Smooth muscle cell (in vitro differentiated cells): Measurements from ENCODE around the gene DNAH2. TPM values are rescaled to one million over a fixed set of nuclear protein-coding genes. Genes with fewer than 3 reads are reported as not detected.
A peak's percentile ranks its signal among the peaks of the same experiment; 100 is the strongest.

ENCODE experiments used
- DNase-seq: peaks from one replicate; lab custom pipeline; 2025; ENCODE audit not compliant: unreplicated experiment; lab: John Stamatoyannopoulos, UW
- H2AFZ ChIP-seq: fragments of 200-600 bp; sonication (generic); 2 replicates; pipeline ENCODE4 v1.6.0; 2016; ENCODE audit warnings: antibody characterized with exemption, low read depth, mild to moderate bottlenecking
- H3F3A ChIP-seq: fragments of 200-600 bp; sonication (generic); 2 replicates; pipeline ENCODE4 v1.6.0; 2017; ENCODE audit warnings: antibody characterized with exemption, low read depth
- H3K27ac ChIP-seq: fragments of 200-600 bp; sonication (generic); 2 replicates; pipeline ENCODE4 v1.5.1; 2016; ENCODE audit warnings: low read depth, mild to moderate bottlenecking
- H3K27me3 ChIP-seq: fragments of 200-600 bp; sonication (generic); 2 replicates; pipeline ENCODE4 v1.6.1; 2016; ENCODE audit warnings: low read depth, mild to moderate bottlenecking
- H3K36me3 ChIP-seq: fragments of 200-600 bp; sonication (generic); 2 replicates; pipeline ENCODE4 v1.5.1; 2016; ENCODE audit warnings: low read depth
- H3K4me1 ChIP-seq: fragments of 200-600 bp; sonication (generic); 2 replicates; pipeline ENCODE4 v1.5.1; 2016; ENCODE audit warnings: low read depth
- H3K4me2 ChIP-seq: fragments of 200-600 bp; sonication (generic); 2 replicates; pipeline ENCODE4 v1.6.0; 2016; ENCODE audit warnings: mild to moderate bottlenecking
- H3K4me3 ChIP-seq: fragments of 200-600 bp; sonication (generic); 2 replicates; pipeline ENCODE4 v1.5.1; 2016; ENCODE audit warnings: mild to moderate bottlenecking
- H3K79me2 ChIP-seq: fragments of 200-600 bp; sonication (generic); 2 replicates; pipeline ENCODE4 v1.6.0; 2016; ENCODE audit warnings: low read depth, mild to moderate bottlenecking
- H3K9ac ChIP-seq: fragments of 200-600 bp; sonication (generic); 2 replicates; pipeline ENCODE4 v1.6.0; 2016; ENCODE audit warnings: low read depth
- H3K9me3 ChIP-seq: fragments of 200-600 bp; sonication (generic); replicated peaks from 2 replicates; pipeline ENCODE4 v1.5.1; 2016; ENCODE audit warnings: low read depth
- H4K20me1 ChIP-seq: fragments of 200-600 bp; sonication (generic); 2 replicates; pipeline ENCODE4 v1.6.0; 2016; ENCODE audit warnings: low read depth
- WGBS: methylation state at CpG from one replicate; pipeline ENCODE4 v1.1.7; 2016; ENCODE audit warnings: low lambda C conversion rate; 5-methylcytosine and 5-hydroxymethylcytosine counted together
- polyA plus RNA-seq: library from polyadenylated mRNA; unstranded; fragments of >200 nt; fragmentation: Nextera tagmentation; extraction: Ambion mirVana; gene quantifications from 2 replicates; pipeline ENCODE4 v1.2.1, GENCODE V29; 2016
- total RNA-seq: library from RNA; depleted of rRNA; stranded (reverse); fragments of >200 nt; gene quantifications from 2 replicates; pipeline ENCODE4 v1.2.3, GENCODE V29; 2014
- TF ChIP-seq, protein P1 (sequence below): fragments of 200-600 bp; sonication (generic); IDR thresholded peaks from 2 replicates; pipeline ENCODE4 v1.5.1; 2017; ENCODE audit warnings: borderline replicate concordance, mild to moderate bottlenecking, antibody characterized with exemption; ENCODE audit not compliant: insufficient read depth, poor library complexity, severe bottlenecking

DNAH2 gene
- total and polyA plus RNA-seq, 2 experiments from 2014 or later: not detected

DNA sequence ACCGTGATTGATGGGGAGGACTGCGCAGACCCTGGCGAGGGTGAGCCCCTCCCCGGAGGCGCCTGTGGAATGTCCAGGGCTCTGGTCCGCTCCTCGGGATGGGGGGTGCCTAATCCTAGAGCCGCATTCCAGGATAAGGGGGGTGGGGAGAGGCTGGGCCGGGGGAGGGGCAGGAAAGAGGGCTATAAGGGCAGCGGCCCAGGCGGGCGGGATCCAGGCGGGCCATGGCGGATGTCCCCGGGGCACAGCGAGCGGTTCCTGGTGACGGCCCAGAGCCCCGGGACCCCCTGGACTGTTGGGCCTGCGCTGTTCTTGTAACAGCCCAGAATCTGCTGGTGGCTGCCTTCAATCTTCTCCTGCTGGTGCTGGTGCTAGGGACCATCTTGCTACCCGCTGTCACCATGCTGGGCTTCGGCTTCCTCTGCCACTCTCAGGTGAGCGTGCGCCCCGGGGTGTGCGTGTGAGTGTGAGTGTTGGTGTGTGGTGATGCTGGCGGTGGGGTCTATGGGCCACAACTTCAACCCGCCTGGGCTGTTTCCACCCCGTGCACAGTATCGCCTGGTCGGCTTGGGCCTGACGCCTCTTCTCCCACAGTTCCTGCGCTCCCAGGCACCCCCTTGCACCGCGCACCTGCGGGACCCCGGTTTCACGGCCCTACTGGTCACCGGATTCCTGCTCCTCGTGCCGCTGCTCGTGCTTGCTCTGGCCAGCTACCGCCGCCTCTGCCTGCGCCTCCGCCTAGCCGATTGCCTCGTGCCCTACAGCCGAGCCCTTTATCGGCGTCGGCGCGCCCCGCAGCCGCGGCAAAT, 137.5 kb downstream of the DNAH2 start, which contains the start of gene TMEM88:
TSS of gene TMEM88 (plus strand) at position 216 of the 809 bp plus-strand sequence. CDS start at position 225, 9 bp downstream.
- Histone ChIP-seq H3K27ac (peak within 1 kb of the TSS; percentile 88), H3K4me2 (peak within 1 kb of the TSS; percentile 84), H3K27me3 (no peaks in the 10 kb centered on the region), H3K36me3 (no peaks in the 10 kb centered on the region), H2AFZ (no peak within 1 kb of the TSS), H3K9ac (no peak within 1 kb of the TSS), H3K4me1 (peaks cover 32% of the 10 kb centered on the region), H3K4me3 (peak within 1 kb of the TSS; percentile 49), H3K9me3 (no peaks in the 10 kb centered on the region), H3F3A (peaks cover 51% of the 10 kb centered on the region), H3K79me2 (peaks cover 19% of the 10 kb centered on the region), H4K20me1 (peaks cover 65% of the 10 kb centered on the region)
- DNase-seq: no peak
- TF ChIP-seq, protein P1, sequence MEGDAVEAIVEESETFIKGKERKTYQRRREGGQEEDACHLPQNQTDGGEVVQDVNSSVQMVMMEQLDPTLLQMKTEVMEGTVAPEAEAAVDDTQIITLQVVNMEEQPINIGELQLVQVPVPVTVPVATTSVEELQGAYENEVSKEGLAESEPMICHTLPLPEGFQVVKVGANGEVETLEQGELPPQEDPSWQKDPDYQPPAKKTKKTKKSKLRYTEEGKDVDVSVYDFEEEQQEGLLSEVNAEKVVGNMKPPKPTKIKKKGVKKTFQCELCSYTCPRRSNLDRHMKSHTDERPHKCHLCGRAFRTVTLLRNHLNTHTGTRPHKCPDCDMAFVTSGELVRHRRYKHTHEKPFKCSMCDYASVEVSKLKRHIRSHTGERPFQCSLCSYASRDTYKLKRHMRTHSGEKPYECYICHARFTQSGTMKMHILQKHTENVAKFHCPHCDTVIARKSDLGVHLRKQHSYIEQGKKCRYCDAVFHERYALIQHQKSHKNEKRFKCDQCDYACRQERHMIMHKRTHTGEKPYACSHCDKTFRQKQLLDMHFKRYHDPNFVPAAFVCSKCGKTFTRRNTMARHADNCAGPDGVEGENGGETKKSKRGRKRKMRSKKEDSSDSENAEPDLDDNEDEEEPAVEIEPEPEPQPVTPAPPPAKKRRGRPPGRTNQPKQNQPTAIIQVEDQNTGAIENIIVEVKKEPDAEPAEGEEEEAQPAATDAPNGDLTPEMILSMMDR: no peak
- 17% methylated on average over 53 of the region's 57 CpGs for WGBS

DNA sequence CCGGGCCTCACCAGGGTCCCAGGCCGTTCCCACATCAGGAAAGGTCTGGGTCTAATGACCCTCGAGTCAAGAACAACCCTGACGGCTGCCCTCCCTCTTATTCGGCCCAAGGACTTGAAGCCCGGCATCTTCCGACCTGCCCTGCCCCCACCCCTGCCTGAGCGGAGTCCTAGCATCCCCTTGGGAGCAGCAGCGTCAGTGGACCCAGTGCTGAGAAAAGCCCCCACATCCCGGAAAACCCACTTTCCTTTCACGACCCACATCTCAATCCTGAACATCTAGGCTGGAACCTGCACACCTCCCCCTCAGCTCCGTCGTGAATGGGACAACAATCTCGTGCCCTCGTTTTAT, 138.1 kb downstream of the DNAH2 start:
- H2AFZ ChIP-seq: no peak overlapping the region
- H3K4me2 ChIP-seq: peak overlapping the region; percentile 84
- peaks cover 32% of the 10 kb centered on the region for H3K4me1 ChIP-seq
- no peaks in the 10 kb centered on the region for H3K9me3 ChIP-seq
- H3K36me3 ChIP-seq: no peaks in the 10 kb centered on the region
- peaks cover 48% of the 10 kb centered on the region for H3F3A ChIP-seq
- H4K20me1 ChIP-seq: peaks cover 59% of the 10 kb centered on the region
- DNase-seq: no peak
- peak overlapping the region; percentile 49 for H3K4me3 ChIP-seq
- WGBS: 18% methylated on average over 15 of the region's 15 CpGs
- peak overlapping the region; percentile 88 for H3K27ac ChIP-seq
- TF ChIP-seq, protein P1: no peak
- H3K27me3 ChIP-seq: no peaks in the 10 kb centered on the region
- peaks cover 14% of the 10 kb centered on the region for H3K79me2 ChIP-seq
- no peak overlapping the region for H3K9ac ChIP-seq

DNA sequence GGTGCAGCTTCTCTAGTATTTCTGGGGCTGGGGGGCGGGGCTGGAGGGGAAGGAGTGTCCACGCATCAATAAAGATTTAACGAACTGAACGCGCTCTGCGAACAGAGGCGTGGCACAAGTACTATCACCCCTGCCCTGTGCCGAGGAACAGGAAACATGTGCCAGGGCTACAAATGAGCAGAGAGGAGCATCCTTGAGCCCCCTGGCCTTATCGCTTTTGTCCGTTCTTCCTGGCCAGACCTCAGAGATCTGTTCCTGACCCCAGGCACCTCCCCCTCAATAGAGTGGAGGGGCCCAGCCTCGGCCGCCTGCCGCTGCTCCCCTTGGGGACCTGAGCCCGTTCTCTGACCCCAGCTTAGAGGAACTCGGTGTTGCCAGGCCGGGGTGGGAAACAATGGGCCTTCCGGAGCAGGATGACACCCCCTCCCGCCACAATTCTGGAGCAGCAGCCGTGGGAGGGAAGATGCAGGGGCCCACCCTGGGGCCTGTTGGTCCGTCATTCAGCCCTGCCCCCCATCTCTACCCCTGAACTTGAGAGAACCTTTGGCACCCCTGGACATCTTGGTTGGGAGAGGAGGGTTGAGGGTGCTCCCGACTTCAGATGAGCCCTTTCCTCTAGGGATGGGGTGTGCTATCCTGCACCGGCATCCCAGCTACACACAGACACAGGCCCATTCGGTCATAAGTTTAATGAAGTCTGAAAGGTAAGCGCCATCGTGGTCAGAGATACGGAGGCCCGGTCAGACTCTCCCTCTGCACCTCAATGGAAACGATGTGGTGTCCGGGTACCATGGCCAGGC, 138.7 kb downstream of the DNAH2 start:
- H3K36me3 ChIP-seq: no peaks in the 10 kb centered on the region
- peak overlapping the region; percentile 49 for H3K4me3 ChIP-seq
- peak overlapping the region; percentile 32 for H3K9ac ChIP-seq
- H4K20me1 ChIP-seq: peaks cover 53% of the 10 kb centered on the region
- H3K4me1 ChIP-seq: peaks cover 32% of the 10 kb centered on the region
- H3K9me3 ChIP-seq: no peaks in the 10 kb centered on the region
- no peak overlapping the region for H2AFZ ChIP-seq
- TF ChIP-seq, protein P1: no peak
- no peaks in the 10 kb centered on the region for H3K27me3 ChIP-seq
- DNase-seq: no peak
- peaks cover 10% of the 10 kb centered on the region for H3K79me2 ChIP-seq
- H3K4me2 ChIP-seq: peak overlapping the region; percentile 84
- H3K27ac ChIP-seq: peak overlapping the region; percentile 88
- peaks cover 42% of the 10 kb centered on the region for H3F3A ChIP-seq
- 11% methylated on average over 29 of the region's 29 CpGs for WGBS
